A673 (cell line): Measurements from ENCODE around the gene GCDH. TPM values are rescaled to one million over a fixed set of nuclear protein-coding genes. Genes with fewer than 3 reads are reported as not detected.

Source experiments
- BruUV-seq: library from RNA; stranded (reverse); fragments of 400-500 nt; replicated peaks from 2 replicates; lab custom pipeline; 2021; lab: Mats Ljungman, UMichigan
- CTCF ChIA-PET: fragments of 300-600 bp; sonication (Branson Sonifier 250); formaldehyde crosslinking; loops from one replicate; lab custom pipeline; 2022; ENCODE audit warnings: antibody characterized with exemption; lab: Charles Lee
- POLR2A ChIA-PET: fragments of 300-600 bp; sonication (Branson Sonifier 250); formaldehyde crosslinking; loops from one replicate; lab custom pipeline; 2022; ENCODE audit warnings: antibody characterized with exemption; ENCODE audit not compliant: low non-redundant PET; lab: Charles Lee
- DNase-seq: peaks from one replicate; pipeline ENCODE4 v3.0.0-alpha.2; 2015; ENCODE audit warnings: low spot score
- H3K27ac ChIP-seq: fragments of 200-600 bp; sonication (generic); 2 replicates; pipeline ENCODE4 v1.5.1; 2016; ENCODE audit warnings: mixed run types, low read depth, mild to moderate bottlenecking, mixed read lengths, antibody characterized with exemption, low read length; ENCODE audit not compliant: poor library complexity, severe bottlenecking
- H3K27me3 ChIP-seq: fragments of 200-600 bp; sonication (generic); replicated peaks from 2 replicates; pipeline ENCODE4 v1.6.1; 2017; ENCODE audit warnings: mixed run types, low read depth, mild to moderate bottlenecking, mixed read lengths, antibody characterized with exemption, low read length; ENCODE audit not compliant: insufficient read depth, poor library complexity
- H3K36me3 ChIP-seq: fragments of 200-600 bp; sonication (generic); 2 replicates; pipeline ENCODE4 v1.6.1; 2016; ENCODE audit warnings: mixed run types, mild to moderate bottlenecking, mixed read lengths, antibody characterized with exemption, low read length; ENCODE audit not compliant: insufficient read depth, poor library complexity, severe bottlenecking
- H3K4me1 ChIP-seq: fragments of 200-600 bp; sonication (generic); 2 replicates; pipeline ENCODE4 v1.6.1; 2017; ENCODE audit warnings: mixed run types, mild to moderate bottlenecking, mixed read lengths, antibody characterized with exemption, low read length; ENCODE audit not compliant: insufficient read depth, poor library complexity, severe bottlenecking
- H3K4me3 ChIP-seq: fragments of 200-600 bp; sonication (generic); 2 replicates; pipeline ENCODE4 v1.5.1; 2016; ENCODE audit warnings: low read depth, mixed run types, mild to moderate bottlenecking, mixed read lengths, low read length; ENCODE audit not compliant: poor library complexity, severe bottlenecking
- H3K9me3 ChIP-seq: fragments of 200-600 bp; sonication (generic); 2 replicates; pipeline ENCODE4 v1.6.1; 2016; ENCODE audit warnings: mixed run types, low read depth, mild to moderate bottlenecking, mixed read lengths, antibody characterized with exemption, low read length; ENCODE audit not compliant: poor library complexity, severe bottlenecking
- EZH2 ChIP-seq: fragments of 200-600 bp; sonication (generic); IDR thresholded peaks from 2 replicates; pipeline ENCODE4 v1.6.1; 2017; ENCODE audit warnings: borderline replicate concordance, low read depth, mild to moderate bottlenecking, mixed read lengths, antibody characterized with exemption, low read length; ENCODE audit not compliant: poor library complexity, severe bottlenecking
- intact Hi-C: fragments of 100-400 bp; cut with micrococcal nuclease; formaldehyde crosslinking; loops from one replicate; pipeline ENCODE4 v1.10.0; 2022; ENCODE audit not compliant: unreplicated experiment
- total RNA-seq: library from RNA; stranded (reverse); gene quantifications from 2 replicates; pipeline ENCODE4 v1.2.3, GENCODE V29; 2021
- TF ChIP-seq, protein P1 (sequence below): fragments of 300-800, 200-600 bp; sonication (generic); conservative IDR thresholded peaks from 2 replicates; pipeline ENCODE4 v1.5.1; 2017; ENCODE audit warnings: low read depth, mild to moderate bottlenecking, antibody characterized with exemption, low read length, moderate library complexity, mixed read lengths

The GCDH gene
- total RNA-seq, 1 experiment from 2014 or later: 47.3 TPM

DNA sequence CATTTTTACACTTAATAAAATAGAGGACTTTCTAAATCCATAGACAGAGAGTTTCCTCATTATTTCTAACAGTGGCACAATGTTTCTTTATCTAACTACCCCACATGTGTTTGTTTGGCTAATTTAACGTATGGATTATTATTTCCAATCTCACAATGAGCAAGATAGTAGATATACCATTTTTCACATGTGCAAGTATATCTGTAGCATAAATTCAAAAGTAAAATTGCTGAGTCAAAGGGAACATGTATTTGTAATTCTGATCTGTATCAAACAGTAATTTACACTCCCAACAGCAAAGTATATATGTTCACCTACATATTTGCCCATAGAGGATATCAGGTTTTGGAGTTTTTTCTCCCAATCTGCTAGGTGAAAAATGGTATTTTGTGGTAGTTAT lies 34.3 kb upstream of the GCDH start:
- no peak overlapping the region for H3K4me3 ChIP-seq
- TF ChIP-seq, protein P1, sequence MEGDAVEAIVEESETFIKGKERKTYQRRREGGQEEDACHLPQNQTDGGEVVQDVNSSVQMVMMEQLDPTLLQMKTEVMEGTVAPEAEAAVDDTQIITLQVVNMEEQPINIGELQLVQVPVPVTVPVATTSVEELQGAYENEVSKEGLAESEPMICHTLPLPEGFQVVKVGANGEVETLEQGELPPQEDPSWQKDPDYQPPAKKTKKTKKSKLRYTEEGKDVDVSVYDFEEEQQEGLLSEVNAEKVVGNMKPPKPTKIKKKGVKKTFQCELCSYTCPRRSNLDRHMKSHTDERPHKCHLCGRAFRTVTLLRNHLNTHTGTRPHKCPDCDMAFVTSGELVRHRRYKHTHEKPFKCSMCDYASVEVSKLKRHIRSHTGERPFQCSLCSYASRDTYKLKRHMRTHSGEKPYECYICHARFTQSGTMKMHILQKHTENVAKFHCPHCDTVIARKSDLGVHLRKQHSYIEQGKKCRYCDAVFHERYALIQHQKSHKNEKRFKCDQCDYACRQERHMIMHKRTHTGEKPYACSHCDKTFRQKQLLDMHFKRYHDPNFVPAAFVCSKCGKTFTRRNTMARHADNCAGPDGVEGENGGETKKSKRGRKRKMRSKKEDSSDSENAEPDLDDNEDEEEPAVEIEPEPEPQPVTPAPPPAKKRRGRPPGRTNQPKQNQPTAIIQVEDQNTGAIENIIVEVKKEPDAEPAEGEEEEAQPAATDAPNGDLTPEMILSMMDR: no peak
- TF ChIP-seq EZH2: no peak
- ChIA-PET CTCF (no interaction called here), POLR2A (no interaction called here)
- no peaks in the 10 kb centered on the region for H3K4me1 ChIP-seq
- no TSS peak for BruUV-seq
- H3K9me3 ChIP-seq: no peaks in the 10 kb centered on the region
- H3K36me3 ChIP-seq: peaks cover 3% of the 10 kb centered on the region
- intact Hi-C loops: no loop called here
- no peaks in the 10 kb centered on the region for H3K27me3 ChIP-seq
- no peak overlapping the region for H3K27ac ChIP-seq
- DNase-seq: no peak

DNA sequence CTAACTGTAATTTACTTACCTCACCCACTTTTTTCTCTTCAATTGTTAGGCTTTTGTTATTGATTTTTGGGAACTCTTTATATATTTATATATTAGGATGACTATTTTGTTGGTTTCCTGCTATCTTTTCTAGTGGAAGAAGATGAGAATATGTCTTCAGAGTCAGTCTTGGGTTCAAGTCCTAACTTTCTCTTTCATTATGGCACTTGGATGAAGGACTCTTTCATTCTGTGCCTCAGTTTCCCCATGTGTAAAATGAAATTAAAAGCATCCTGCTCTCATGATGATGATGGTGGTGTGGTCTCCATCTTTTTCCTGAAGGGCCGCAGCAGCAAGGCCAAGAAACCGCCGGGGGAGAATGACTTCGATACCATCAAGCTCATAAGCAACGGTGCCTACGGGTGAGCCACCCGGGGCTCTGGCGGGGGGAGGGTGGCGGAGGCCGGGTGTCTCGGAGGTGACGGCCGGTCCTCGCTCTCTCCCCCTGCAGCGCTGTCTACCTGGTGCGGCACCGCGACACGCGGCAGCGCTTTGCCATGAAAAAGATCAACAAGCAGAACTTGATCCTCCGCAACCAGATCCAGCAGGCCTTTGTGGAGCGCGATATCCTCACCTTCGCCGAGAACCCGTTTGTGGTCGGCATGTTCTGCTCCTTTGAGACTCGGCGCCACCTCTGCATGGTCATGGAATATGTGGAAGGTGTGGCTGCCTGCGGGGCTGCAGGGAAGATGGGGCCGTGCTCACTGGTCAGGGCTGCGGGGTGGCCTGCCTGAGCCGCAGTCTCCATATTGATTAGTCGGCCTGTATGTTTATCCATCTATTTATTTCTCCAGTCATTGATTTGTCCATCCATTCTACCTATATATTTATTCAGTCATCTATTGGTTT lies 32.7 kb upstream of the GCDH start:
- H3K9me3 ChIP-seq: no peaks in the 10 kb centered on the region
- intact Hi-C loops: no loop called here
- no peak overlapping the region for H3K4me3 ChIP-seq
- POLR2A ChIA-PET: no interaction called here
- no TSS peak for BruUV-seq
- H3K36me3 ChIP-seq: peaks cover 3% of the 10 kb centered on the region
- no peaks in the 10 kb centered on the region for H3K27me3 ChIP-seq
- no peak for TF ChIP-seq EZH2
- TF ChIP-seq, protein P1: no peak
- CTCF ChIA-PET: interaction anchor here (0.6 kb wide), 4 partner anchors 10 to 1562 kb away, joined by 5 to 10 read pairs (median 6); no protein-coding TSS in a partner anchor
- H3K27ac ChIP-seq: no peak overlapping the region
- no peak for DNase-seq
- no peaks in the 10 kb centered on the region for H3K4me1 ChIP-seq

DNA sequence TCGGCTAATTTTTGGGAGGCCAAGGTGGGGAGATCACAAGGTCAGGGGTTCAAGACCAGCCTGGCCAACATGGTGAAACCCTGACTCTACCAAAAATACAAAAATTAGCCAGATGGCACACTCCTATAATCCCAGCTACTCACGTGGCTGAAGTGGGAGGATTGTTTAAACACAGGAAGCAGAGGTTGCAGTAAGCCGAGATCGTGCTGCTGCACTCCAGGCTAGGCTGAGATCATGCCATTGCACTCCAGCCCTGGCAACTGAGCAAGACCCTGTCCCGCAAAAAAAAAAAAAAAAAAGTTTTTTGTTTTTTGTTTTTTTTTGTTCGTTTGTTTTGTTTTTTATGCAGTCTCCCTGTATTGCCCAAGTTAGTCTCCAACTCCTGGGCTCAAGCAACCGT lies 31.4 kb upstream of the GCDH start:
- Histone ChIP-seq H3K27ac (no peak overlapping the region), H3K9me3 (no peaks in the 10 kb centered on the region), H3K36me3 (peaks cover 3% of the 10 kb centered on the region), H3K4me1 (no peaks in the 10 kb centered on the region), H3K4me3 (no peak overlapping the region), H3K27me3 (no peaks in the 10 kb centered on the region)
- POLR2A ChIA-PET: no interaction called here
- no peak for DNase-seq
- BruUV-seq: no TSS peak
- intact Hi-C loops: no loop called here
- no peak for TF ChIP-seq EZH2
- TF ChIP-seq, protein P1: no peak
- CTCF ChIA-PET: no interaction called here
